GM15510 (cell line): ENCODE results near the gene A3GALT2.

ENCODE experiments used
- POLR2A ChIP-seq: IDR thresholded peaks from 3 replicates; pipeline ENCODE4 v1.6.1; 2011; ENCODE audit warnings: borderline replicate concordance; ENCODE audit not compliant: insufficient read length; ENCODE audit errors: extremely low read depth

A3GALT2 gene

GRCh38 chr1:33284049-33284448, 36.8 kb downstream of the A3GALT2 start:
- no peak for TF ChIP-seq POLR2A

- no peak for TF ChIP-seq POLR2A
Measured at GRCh38 chr1:33282791-33283190, 38.1 kb downstream of the A3GALT2 start.

- TF ChIP-seq POLR2A: no peak
Measured at GRCh38 chr1:33281554-33282303, 39.2 kb downstream of the A3GALT2 start.

DNA sequence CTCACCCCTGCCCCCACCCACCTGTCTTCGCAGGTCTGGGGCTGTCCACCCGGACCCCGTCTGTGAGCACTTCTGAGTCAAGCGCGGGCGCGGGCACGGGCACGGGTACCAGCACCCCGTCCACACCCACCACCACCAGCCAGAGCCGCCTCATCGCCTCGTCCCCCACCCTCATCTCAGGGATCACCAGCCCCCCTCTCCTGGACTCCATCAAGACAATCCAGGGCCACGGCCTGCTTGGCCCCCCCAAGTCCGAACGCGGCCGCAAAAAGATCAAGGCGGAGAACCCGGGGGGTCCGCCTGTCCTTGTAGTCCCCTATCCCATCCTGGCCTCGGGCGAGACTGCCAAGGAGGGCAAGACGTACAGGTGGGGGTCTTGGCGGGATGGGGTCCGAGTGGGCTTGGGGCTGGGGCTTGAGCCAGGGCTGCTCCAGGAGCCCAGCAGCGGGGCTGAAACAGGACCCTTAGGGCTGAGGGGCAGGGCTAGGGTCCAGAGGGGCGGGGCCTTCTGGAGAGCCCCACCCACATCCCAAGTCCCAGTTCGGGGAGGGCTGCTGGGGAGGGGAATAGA, 40.7 kb downstream of the A3GALT2 start:
- no peak for TF ChIP-seq POLR2A

GRCh38 chr1:33277488-33278084, 43.3 kb downstream of the A3GALT2 start:
- TF ChIP-seq POLR2A: no peak

DNA sequence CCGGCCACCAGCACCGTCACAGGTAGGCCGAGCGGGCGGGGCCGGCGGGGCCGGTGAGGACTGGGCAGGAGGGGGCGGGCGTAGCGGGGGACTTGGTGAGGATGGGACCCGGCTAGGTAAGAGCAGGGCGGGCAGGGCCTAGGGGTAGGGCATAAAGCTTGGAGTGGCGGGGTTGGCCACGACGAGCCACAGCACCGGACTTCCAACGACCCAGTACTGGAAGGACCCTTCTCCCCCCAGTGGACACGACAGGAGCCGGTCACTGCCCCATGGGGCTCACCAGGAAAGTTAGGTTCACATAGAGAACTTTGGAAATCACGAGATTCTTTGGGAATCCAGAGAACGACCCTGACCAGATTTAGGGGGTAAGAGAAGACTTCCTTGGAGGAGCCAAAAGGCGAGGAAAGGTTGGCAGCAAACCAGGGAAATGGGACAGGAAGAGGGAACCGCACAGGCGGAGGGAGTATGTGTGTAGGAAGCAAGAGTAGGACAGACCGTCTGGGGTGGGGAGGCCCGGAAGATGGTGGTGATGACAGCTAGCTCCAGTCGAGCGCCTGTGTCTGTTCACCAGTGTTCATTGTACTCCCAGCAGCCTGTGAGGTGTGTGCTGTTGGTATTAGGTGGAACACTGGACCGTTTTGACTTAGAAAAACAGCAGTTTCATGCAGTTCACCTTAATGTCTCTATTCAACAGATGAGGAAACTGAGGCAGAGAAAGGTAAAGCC, 44.2 kb downstream of the A3GALT2 start:
- no peak for TF ChIP-seq POLR2A

DNA sequence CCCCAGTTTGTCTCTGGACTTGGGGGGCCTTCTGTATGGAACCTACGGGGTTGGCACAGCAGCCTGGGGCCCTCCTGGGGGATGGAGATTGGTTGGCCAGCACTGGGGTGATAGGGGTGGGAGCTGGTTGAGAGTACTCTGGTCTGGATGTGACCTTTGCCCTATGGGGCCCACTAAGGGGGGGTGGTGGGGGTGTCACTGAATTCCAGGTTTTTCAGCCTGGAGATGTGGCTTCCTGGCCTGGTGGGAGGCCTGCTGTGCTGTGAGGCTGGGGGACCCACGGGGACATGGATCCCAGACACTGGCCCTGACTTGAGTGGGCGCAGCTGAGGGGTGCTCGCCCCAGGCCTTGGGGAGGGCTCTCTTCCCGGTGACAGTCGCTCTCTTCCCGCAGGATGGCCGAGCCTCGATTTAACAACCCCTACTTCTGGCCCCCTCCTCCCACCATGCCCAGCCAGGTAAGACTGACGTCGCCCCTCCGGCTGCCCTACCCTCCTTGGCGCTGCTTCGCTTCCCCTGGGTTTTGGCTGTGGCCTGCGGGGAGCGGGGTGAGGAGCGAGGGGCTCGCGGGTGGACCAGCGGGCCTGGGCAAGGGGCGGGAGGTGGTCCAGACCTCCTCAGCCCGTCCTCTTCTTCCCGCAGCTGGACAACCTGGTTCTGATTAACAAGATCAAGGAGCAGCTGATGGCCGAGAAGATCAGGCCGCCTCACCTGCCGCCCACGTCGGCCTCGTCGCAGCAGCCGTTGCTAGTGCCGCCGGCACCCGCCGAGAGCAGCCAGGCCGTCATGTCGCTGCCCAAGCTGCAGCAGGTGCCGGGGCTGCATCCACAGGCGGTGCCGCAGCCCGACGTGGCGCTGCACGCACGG, 45.0 kb downstream of the A3GALT2 start:
- no peak for TF ChIP-seq POLR2A

DNA sequence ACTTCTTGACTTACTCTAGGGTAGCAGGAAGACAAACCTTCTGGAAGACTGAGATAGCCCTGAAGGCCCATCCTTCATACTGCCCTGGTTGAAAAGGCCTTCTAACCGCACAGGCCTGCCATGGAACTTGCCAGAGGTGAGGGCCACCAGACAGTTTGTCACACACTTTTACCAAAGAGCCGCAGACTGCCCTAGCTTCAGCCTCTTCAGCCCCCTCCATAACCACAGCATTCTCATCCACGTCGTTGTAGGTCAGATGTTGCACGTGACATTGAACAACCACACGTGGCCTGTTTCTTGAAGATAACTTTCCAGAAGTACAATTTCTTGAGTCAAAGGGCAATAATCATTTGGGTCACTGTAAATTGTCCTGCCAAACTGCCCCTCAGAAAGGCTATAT, 45.7 kb downstream of the A3GALT2 start:
- no peak for TF ChIP-seq POLR2A

- TF ChIP-seq POLR2A: no peak
Measured at GRCh38 chr1:33274446-33274845, 46.5 kb downstream of the A3GALT2 start.

GRCh38 chr1:33273961-33274371, 46.9 kb downstream of the A3GALT2 start:
- no peak for TF ChIP-seq POLR2A

GRCh38 chr1:33273406-33273805, 47.5 kb downstream of the A3GALT2 start:
- TF ChIP-seq POLR2A: no peak

GRCh38 chr1:33272930-33273329, 48.0 kb downstream of the A3GALT2 start:
- no peak for TF ChIP-seq POLR2A

- TF ChIP-seq POLR2A: no peak
Measured at GRCh38 chr1:33272509-33272908, 48.4 kb downstream of the A3GALT2 start.
